Measurements from ENCODE around the gene DRAP1. TPM values are rescaled to one million over a fixed set of nuclear protein-coding genes. Genes with fewer than 3 reads are reported as not detected.

The DRAP1 gene
- total and polyA plus RNA-seq, 9 of the 15 experiments (the other 6 are each of a cell fraction or from before 2014, with no cell fraction given): 9.6 to 200 (median 92.9) TPM

DNA sequence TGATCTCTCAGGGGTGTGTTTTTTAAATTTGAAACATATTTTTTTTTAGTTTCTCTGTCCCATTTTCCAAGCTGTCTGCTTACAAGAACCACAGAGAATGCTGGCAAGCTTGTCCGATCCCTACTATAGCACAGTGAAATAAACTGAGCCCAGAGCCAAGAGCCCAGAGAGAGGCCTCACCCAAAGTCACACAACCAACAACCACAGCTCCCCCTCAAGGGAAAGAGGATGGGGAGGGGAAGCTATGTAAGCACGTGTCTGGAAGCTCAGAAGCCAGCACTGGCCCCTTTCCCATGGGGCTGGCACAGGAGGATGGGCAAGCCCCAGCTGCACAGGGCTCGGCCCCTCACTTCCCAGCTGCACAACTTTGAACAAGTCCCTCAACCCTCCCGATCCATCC, 39.1 kb downstream of the DRAP1 start:
- CTCF ChIA-PET (ENCODE audit: low intra/inter-chr PET ratio): no interaction called here
- no peak overlapping the region for H2AFZ ChIP-seq (ENCODE audit: low read depth, low read length)
- WGBS (ENCODE audit: insufficient coverage, low coverage, missing lambda C conversion rate): 59% methylated on average over 4 of the region's 4 CpGs

More for the DNA sequence above, 39.1 kb downstream of the DRAP1 start:
- FAIRE-seq (no peak), DNase-seq (ENCODE audit: extremely low read depth in 1 of 4, low spot score in 3 of 4) (no peak), ATAC-seq (no peak)
- Histone ChIP-seq H3K9ac (ENCODE audit: insufficient read depth in 1 of 2, low read depth in 2 of 2, low read length in 2 of 2) (peak overlapping the region in 1 of 2 experiments; percentile 37; a peak in 2 of 4 replicates), H3K36me3 (ENCODE audit: control insufficient read depth, insufficient read depth, low read length) (peaks cover 3% of the 10 kb centered on the region; the same call in 1 of the 3 replicates), H3K27ac (ENCODE audit: extremely low read depth, low read depth, low read length) (no peak overlapping the region), H4K20me1 (replicated peaks; ENCODE audit: control insufficient read depth, insufficient read depth, low read length) (no peaks in the 10 kb centered on the region), H3K9me1 (ENCODE audit: control insufficient read depth, insufficient read depth, low read length) (peaks cover 3% of the 10 kb centered on the region), H3K27me3 (ENCODE audit: control insufficient read depth in 2 of 2, insufficient read depth in 2 of 2, low read length in 2 of 2) (no peaks in the 10 kb centered on the region), H3K4me2 (ENCODE audit: insufficient read depth, low read length) (no peak overlapping the region), H3K79me2 (ENCODE audit: control insufficient read depth, insufficient read depth, low read length) (peaks cover 23% of the 10 kb centered on the region), H3K9me3 (replicated peaks; ENCODE audit: control insufficient read depth, insufficient read depth, low read depth, low read length) (no peaks in the 10 kb centered on the region), H3K4me3 (no peak overlapping the region), H3K4me1 (replicated peaks in 1 of 2; ENCODE audit: control insufficient read depth in 2 of 2, insufficient read depth in 2 of 2, low read length in 2 of 2) (peaks cover 8 to 32% of the 10 kb centered on the region in 2 experiments; a peak in 4 of 5 replicates)
- POLR2A ChIA-PET: interaction anchor here (0.9 to 1.9 kb wide), 4 partner anchors 34 to 65 kb away, joined by 4 to 7 read pairs (median 5); partner anchors contain the start of gene FOSL1
- intact Hi-C loops (cut with micrococcal nuclease): no loop called here
- no TSS peak for BruUV-seq (replicated peaks)
- in situ Hi-C loops (cut with MboI): no loop called here
- TF ChIP-seq POLR2AphosphoS5 (IDR thresholded peaks at IDR 0.05; ENCODE audit: control insufficient read depth, insufficient read depth, low read depth, low read length): no peak
- TF ChIP-seq EZH2 (IDR thresholded peaks at IDR 0.05; ENCODE audit: borderline replicate concordance, low read depth, low read length): no peak
- TF ChIP-seq, protein P1, sequence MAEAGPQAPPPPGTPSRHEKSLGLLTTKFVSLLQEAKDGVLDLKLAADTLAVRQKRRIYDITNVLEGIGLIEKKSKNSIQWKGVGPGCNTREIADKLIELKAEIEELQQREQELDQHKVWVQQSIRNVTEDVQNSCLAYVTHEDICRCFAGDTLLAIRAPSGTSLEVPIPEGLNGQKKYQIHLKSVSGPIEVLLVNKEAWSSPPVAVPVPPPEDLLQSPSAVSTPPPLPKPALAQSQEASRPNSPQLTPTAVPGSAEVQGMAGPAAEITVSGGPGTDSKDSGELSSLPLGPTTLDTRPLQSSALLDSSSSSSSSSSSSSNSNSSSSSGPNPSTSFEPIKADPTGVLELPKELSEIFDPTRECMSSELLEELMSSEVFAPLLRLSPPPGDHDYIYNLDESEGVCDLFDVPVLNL (CRISPR knock-in tag; IDR thresholded peaks at IDR 0.05; ENCODE audit: low read depth): no peak
- TF ChIP-seq, protein P2, sequence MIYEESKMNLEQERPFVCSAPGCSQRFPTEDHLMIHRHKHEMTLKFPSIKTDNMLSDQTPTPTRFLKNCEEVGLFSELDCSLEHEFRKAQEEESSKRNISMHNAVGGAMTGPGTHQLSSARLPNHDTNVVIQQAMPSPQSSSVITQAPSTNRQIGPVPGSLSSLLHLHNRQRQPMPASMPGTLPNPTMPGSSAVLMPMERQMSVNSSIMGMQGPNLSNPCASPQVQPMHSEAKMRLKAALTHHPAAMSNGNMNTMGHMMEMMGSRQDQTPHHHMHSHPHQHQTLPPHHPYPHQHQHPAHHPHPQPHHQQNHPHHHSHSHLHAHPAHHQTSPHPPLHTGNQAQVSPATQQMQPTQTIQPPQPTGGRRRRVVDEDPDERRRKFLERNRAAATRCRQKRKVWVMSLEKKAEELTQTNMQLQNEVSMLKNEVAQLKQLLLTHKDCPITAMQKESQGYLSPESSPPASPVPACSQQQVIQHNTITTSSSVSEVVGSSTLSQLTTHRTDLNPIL (CRISPR knock-in tag; IDR thresholded peaks at IDR 0.05): no peak
- TF ChIP-seq ZNF239 (CRISPR knock-in tag; IDR thresholded peaks at IDR 0.05): no peak
- TF ChIP-seq CHD4 (IDR thresholded peaks at IDR 0.05; ENCODE audit: insufficient read depth, insufficient replicate concordance, low read depth, low read length, poor library complexity, severe bottlenecking): no peak
- TF ChIP-seq MED1 (CRISPR knock-in tag; IDR thresholded peaks at IDR 0.05; ENCODE audit: borderline replicate concordance): no peak
- no peak for TF ChIP-seq SP2 (IDR thresholded peaks at IDR 0.05; ENCODE audit: extremely low read depth, low read depth, low read length, poor library complexity, severe bottlenecking)
- no peak for TF ChIP-seq ATF1 (CRISPR knock-in tag; IDR thresholded peaks at IDR 0.05)
- no peak for TF ChIP-seq ATF1 (tag; IDR thresholded peaks at IDR 0.05)
- TF ChIP-seq, protein P3, sequence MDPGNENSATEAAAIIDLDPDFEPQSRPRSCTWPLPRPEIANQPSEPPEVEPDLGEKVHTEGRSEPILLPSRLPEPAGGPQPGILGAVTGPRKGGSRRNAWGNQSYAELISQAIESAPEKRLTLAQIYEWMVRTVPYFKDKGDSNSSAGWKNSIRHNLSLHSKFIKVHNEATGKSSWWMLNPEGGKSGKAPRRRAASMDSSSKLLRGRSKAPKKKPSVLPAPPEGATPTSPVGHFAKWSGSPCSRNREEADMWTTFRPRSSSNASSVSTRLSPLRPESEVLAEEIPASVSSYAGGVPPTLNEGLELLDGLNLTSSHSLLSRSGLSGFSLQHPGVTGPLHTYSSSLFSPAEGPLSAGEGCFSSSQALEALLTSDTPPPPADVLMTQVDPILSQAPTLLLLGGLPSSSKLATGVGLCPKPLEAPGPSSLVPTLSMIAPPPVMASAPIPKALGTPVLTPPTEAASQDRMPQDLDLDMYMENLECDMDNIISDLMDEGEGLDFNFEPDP (CRISPR knock-in tag; IDR thresholded peaks at IDR 0.05): no peak
- no peak for TF ChIP-seq ZNF830 (CRISPR knock-in tag; IDR thresholded peaks at IDR 0.05)
